Activated T-cell treated with anti-CD3 and anti-CD28 coated beads for 48 hours (primary cell): ENCODE results near the gene IL22.

Experiments
- DNase-seq: peaks from one replicate; pipeline ENCODE4 v3.0.0-alpha.2; 2020; ENCODE audit warnings: low read depth

Gene IL22, protein sequence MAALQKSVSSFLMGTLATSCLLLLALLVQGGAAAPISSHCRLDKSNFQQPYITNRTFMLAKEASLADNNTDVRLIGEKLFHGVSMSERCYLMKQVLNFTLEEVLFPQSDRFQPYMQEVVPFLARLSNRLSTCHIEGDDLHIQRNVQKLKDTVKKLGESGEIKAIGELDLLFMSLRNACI

DNA sequence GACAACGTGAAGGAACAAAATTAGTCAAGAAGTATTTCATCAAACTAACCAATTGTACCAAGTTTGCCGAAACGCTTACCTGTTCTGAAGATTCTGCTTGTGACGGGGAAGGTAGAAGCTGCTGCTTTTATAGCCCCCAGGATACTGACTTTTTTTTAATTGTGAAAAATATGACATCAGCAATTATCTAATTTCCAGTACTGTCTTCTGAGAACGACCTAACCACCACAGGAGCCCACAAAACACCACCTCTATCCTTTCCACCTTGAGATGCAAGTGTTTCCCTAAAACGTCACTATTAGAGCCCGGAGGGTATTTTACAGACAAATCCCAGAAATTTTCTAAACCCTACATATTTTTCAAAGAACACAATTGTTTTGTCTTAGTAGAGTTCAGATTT, at the start of gene IL22:
TSS of gene IL22 (minus strand) at position 101 of the 400 bp plus-strand sequence. CDS start 156 bp downstream, outside the sequence.
- no peak for DNase-seq

DNA sequence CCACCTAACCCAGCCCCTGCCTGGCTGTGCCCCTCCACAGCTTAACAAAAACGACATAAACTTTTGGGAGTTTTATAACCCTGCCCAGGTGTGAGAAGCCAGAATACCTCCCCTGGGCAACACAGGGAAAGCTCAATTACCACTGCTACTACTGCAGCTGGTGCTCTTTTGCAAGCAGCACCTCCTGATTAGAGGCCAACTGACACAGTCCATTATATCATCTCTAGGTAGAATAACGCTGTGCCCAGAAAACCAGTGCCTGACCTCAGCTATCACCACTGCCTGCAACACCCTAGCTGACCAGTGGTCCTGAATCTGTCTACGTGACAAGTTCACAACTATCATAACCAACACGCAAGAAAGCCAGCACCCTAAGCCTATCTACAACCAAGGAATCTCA, 44.5 kb upstream of the IL22 start:
- no peak for DNase-seq

DNA sequence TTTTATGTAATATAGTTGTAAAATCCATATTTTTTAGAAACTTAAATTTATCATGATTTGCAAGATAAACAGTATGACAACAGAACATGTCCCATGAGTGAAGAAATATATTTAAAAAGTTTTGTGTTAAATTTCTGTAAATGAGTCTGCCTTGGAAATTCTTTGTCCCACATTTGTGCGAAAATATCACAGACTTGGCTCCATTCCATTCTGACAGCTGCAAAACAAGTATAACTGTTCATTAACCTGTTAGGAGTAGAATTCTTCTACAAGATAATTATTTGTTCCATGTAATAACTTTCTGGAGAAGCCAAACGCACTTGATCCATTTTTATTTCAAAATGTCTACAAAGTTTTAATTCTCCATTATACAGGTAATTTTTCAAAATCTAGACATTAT, 40.8 kb upstream of the IL22 start:
- DNase-seq = no peak

DNA sequence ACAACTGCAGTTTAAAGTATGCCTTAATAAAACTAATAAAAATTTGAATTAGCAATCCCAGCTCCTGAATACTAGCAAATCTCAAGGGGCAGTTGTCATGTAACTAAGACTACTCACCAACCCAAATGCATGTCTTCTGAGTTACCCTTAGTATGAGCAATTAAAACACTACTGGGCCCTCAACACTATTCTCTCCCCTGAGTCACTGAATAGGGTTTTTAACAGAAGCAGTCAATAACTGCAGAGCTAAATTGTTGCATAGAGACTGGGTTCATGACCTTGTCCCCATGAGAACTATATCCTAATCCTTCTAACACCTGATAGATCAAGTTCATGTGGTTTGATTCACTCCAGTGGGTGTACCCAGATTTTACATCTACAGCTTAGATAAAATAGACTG, 39.9 kb upstream of the IL22 start:
- no peak for DNase-seq

DNA sequence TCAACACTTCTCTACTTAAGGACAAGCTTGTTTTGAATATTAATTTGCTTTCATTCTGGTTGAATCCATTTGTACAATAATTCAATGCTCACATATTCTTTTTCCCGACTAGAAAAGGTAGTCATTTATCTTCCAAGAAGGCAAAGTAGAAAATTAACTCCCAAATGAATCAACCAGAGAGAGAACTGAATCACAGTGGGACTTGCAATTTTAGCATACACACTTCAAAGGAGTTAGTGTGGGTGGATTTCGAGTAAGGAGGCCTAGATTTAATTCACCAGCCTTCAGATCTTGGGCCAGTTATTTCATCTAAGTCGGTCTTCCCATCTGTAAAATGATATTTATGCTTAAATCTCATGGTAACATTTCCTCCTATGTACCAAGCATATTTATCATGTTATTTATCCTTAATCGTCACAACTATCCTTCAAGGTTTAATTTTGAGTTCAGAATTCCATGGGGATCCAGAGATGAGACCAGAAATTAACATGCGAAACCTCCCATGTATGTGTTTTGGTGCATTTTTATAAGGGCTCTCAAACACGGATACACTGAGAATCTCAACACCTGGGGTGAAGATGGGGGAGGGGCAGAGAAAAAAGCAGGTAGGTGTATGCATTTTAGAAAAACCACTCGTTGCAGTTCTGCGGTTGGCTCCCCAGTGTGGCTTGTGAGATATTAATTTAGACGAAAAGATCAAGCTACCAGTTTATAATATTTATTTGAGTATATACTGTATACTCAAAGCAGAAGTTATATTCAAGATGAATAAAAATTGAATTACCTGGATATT, 38.9 kb upstream of the IL22 start:
- no peak for DNase-seq

DNA sequence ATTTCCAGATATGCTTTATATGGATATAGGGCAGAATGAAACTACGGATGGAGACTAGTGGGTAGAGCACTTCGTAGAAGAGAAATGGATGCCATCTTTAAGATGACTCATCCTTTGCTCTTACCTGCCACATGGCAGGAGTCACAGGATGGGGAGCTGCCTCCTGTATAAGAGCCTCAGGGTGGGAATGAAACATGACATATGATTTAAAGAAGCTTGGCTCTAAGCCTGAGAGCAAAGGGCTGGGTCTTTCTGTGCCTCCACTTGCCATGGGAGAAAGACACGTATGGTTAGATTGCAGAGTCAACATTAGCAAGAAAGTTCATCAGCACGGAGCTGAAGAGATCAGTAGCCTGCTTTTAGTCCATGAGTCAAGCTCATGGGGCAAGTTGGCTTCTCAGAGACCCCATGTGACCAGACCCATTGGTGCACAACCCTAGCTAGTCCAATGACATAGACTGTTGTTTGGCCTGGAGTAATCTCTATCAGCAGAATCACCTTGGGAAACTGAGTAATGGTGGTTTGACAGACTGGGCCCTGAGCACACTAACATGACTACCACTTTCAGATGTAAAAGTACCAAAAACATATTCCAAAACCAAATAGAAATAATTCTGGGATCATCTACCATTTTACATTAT, 38.1 kb upstream of the IL22 start:
- DNase-seq = no peak

DNA sequence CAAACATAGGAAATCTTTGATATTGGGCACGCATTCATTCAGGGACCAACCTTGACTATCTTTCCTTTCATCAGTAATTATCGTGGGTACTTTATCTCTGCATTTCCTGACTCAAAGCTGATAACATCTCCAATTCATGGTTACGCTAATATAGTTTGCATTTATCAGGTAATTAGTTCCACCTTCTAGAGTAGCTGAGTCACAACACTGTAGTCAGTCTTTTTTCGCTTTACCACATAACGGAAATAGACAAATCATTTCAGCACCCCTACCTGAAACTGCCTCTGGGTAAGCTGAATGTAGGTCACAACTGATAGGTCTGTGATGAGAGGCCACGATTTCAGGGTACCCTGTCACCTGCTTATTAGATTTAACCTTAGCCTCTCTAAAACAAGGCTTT, 36.7 kb upstream of the IL22 start:
- no peak for DNase-seq

DNA sequence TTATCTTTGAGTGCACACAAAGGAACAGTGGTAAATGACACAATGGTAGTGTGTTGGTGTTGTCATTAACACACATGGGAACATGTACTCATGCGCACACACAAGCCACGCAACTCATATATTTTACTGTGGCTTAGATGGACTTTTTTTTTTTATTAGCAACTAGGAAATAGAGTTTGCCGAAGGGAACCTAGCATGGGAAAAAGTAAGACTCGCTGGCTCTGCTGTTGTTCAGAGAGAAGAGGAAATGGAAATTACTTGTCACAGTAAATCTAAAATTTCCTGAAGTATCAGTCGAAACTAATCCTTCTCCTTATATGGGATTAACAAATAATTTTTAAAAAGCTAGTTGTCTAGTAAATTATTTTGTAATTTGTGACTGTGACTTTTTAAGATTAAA, 33.7 kb upstream of the IL22 start:
- no peak for DNase-seq

DNA sequence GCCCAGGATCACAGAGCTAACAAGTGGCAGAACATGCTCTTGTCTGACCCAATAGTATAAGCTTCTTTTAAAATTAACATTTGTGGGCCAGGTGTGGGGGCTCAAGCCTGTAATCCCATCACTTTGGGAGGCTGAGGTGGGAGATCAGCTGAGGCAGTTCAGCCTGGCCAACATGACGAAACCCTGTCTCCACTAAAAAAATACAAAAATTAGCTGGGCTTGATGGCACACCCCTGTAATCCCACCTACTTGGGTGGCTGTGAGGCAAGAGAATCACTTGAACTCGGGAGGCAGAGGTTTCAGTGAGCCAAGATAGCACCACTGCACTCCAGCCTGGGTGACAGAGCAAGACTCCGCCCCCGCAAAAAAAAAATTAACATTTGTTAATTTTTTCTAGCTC, 33.0 kb upstream of the IL22 start:
- DNase-seq = no peak

DNA sequence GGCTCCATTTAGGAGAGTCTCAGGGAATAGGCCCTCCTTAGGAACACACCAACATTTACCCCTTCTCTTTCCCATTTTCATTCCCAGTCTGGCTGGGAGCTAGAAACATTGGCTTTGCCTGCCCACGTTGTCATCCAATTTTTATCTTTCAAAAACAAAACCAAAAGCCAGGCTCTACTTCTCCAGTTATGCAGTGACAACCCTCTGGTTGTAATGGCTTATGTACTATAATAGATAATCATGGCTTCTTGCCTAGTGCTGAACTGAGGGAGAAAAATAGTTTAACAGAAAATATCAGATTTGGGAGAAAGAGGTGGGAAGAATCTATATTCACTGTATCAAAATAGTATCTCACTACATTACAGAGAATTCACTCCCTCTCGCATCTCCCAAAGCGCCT, 32.1 kb upstream of the IL22 start:
- DNase-seq = no peak

DNA sequence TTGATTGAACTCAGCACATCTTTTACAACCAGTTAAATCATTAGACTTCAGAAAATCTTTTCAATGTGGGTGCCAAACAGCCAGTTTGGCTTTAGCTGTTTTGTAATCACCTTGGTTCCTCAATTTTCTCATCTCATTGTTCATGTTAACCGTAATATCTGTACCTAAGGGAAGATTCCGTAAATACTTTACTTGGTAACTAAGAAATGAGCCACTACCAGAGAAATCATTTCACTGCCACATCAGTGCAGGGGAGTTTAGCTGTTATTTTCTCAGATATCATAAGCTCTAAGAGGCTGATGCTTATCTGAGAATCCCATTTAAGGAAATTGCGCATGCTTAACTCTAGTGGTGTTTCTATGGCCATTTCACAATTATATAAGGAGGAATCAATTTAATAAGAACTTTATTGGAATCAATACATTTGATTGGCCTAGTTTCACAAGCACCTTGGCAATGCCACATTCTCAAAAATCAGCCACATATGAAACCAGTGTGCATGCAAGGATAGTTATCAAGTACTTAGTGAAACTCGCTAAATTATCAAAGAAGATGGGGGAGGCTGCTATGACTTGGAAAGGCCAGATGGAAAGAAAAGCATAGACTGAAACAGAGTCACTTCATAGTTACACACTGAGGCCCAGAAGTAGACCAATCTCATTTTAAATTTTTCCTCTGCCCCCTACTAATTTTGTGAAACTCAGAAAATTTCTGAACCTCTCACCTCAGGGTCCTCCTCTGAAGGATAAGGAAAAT, 28.1 kb upstream of the IL22 start:
- DNase-seq = no peak

DNA sequence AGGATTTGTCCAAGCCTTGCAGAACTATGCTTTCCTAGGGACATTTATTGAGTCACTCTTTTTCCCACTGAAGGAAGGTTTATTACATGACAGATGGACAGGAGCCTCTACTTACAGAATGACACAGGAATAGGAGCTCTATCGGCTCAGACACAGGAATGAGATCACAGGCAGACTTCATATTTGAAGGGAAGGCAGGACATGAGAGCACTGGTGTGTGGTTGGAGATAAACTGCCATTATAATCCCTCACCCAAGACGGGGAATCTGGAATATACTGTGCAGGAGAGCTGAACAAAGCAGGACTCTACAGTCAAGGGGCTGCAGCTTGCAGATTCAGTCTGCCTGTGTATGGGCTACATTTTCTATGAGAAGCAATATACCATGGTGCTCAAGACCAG, 26.8 kb upstream of the IL22 start:
- no peak for DNase-seq

DNA sequence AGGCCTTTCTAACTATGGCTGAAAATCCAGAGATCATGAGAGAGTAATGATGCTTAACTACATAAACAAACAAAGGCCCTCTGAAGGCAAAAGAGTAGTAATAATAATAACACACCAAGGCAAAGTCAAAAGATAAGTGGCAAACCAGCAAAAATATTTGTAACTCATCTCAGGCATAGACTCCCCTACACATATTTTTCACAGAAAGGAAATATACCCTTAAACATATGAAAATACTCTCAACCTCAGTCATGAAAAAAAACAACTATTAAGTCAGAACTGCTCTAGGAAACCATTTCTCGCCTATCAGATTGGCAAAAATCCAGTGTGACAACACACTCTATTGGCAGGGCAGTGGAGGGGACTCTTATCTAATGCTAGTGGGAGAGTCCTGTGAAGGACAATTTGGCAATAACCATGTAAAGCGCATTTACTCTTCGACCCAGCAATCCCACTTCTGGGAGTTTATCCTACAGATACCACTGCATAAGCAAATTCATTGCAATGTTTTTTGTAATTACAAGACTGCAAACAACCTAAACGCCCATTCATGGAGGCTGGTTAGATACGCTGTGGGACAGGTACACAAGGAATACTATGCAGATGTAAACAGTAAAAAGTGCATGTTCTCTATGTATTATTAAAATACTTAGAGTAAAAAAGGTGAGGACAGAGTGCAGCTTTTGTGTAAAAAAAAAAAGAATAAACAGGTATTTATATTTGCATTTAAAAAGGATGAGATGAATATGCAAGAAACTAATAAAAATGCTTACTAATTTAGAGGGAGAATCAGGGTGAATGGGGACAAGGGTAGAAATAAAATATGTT, 26.0 kb upstream of the IL22 start:
- no peak for DNase-seq

DNA sequence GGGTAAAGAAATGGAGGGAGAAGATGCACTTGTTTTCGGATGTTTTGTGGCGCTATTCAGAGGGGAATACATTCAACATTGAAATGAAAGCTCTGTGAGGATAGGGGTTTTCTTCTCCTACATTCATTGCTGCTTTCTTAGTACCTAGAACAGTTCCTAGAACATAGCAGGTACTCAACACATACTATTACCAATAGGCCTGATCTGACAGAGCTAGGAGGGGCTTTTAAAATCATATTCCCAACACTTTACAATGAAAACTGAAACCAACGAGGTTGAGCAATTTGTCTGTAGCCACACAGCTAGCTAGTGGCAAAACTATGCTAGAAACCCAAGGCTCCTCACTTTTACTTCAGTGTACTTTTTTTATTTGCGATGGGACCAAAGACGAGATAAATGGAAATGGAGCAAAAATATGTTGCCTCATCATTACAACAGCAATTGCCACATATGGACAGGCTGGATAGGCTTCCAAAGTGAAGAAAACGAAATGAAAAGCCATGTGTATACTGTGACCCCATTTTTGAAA, 23.1 kb upstream of the IL22 start:
- no peak for DNase-seq

DNA sequence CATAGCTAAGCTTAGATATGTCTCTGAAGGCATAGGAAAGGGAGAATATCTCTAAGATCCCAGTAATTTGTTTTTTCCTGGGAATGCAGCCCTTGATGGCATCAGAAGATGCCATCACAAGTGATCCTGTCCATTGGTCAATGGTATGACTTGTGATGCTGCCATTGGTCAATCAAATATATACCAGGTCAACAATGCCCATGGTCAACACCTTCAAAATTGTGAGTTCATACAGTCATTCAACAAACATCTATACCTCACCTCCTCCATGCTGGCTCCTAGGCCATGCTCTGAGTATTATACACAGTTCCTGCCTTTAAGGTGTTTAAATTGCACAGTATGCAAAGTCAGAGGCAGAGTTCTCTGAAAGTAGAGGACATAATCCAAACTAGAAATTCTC, 19.3 kb upstream of the IL22 start:
- no peak for DNase-seq

DNA sequence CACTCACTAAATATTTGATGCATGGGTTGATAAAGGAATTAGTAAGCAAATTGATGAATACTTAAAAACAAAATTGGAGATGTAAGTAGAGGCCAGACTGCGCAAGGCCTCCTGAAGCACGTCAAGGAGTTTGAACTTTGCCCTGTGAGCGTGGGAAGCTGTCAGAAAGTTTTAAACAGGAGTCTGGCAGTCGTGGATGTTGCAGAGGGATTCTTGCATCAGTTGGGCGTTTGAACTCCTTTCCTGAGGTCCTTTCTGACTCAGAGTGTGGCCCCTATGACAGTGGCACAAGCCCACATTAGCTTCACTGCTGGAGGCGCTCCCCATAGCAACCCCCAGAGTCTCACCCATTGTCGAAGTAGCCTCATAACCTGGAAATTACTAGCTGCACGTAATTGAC, 17.9 kb upstream of the IL22 start:
- DNase-seq = no peak

DNA sequence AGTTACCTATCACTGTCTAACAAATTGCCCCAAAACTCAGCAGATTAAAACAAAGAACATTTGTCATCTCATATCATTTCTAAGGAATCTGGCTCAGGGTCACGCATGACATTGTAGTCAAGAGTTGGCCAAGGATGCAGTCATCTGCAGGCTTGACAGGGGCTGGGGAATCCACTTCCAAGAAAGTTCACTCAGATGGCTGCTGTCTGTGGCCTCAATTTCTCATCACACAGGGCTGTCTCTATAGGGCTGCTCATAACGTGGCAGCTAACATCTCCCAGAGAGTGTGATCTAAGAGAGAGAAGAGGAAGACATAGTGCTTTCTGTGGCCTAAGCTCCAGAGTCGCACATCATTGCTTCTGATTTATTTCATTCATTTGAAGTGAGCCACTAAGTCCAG, 17.0 kb upstream of the IL22 start:
- no peak for DNase-seq

DNA sequence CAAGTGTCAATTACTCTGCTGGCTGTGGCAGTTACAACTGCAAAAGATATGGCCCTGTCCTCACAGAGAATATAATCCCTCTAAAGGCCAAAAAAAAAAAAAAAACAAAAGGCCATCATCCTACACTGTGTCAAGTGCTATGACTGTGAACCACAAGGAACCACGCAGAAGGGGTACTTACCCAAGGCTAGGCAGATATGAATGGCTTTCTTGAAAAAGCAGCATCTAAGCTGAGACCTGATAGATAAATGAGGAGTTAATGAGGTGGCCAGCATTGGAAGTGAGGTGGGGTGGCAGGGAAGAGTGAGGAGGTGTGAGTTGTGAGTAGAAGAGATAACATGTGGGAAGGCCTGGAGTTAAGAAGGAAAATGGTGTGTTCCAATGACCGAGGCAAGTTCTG, 16.4 kb upstream of the IL22 start:
- no peak for DNase-seq

DNA sequence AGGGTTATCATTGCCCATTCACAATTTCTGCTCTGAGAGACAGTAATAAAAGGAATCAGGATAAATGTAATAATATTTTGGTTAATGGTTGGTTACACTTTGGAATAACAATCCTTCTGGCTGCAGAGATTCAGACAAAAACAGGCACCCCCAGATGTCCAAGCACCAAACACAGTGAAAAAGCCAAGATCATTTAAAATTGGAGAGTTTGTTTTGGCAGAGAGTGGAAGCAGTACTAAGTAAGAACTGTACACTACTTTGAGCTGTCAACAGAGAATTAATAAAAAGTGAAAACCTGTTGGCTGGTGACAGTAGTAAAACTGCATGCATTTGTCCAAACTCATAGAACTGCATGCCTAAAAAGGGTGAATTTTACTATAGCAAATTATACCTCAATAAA, 15.6 kb upstream of the IL22 start:
- no peak for DNase-seq

DNA sequence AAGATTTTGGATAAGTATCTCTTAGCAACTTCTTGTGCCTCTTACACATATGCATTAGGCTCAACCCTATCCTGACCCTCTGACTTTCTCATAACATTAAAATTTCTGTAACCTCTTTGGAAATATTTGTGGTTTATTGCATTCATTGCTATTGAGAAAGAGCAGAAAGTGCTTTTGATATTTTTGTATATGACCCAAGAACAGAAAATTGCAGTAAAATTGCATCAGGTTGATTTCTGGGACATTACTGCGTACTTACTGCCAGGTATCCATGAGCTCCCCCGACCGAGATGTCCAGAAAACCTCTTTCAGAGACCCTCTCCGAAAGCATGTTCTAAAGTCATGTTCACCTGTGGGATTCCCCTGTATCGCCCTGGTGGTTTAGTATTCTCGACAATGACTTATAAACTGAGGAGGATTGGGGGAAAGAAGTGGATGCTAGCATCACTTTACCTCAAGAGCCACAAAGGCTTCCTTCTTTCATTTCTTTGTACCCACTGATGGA, 14.5 kb upstream of the IL22 start:
- no peak for DNase-seq

DNA sequence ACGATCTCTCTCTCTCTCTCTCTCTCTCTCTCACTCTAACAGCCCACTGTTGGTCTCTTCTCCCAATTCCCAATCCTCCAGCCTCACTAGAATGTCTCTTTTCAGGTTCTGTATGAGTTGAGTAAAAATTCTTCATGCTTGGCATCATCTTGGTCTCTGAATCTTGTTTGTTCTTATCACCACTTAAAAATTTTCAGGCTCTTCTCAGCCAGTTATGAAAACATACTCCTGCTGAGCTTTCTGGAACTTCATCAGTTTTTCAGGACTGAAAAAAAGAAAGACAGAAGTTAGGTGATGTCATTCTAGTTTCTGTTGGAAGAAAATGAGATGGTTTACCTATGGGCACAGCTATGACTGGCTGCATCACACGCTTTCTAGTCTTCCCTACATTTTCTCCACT, 11.5 kb upstream of the IL22 start:
- DNase-seq = no peak
